Endothelial cell (in vitro differentiated cells): ENCODE results near the gene PCNX2. TPM values are rescaled to one million over a fixed set of nuclear protein-coding genes. Genes with fewer than 3 reads are reported as not detected.

ENCODE experiments used
- DNase-seq: peaks from one replicate; pipeline ENCODE4 v3.0.0; 2021; ENCODE audit warnings: low spot score
- H3K27ac Mint-ChIP-seq: one replicate; pipeline ENCODE4 v1.8.0; 2021; ENCODE audit warnings: mixed read lengths, inconsistent platforms; ENCODE audit not compliant: unreplicated experiment
- H3K27me3 Mint-ChIP-seq: one replicate; pipeline ENCODE4 v1.8.0; 2021; ENCODE audit warnings: mild to moderate bottlenecking, moderate library complexity, mixed read lengths, inconsistent platforms; ENCODE audit not compliant: unreplicated experiment
- H3K36me3 Mint-ChIP-seq: one replicate; pipeline ENCODE4 v1.8.0; 2021; ENCODE audit warnings: mild to moderate bottlenecking, low read depth, mixed read lengths, inconsistent platforms; ENCODE audit not compliant: unreplicated experiment
- H3K4me1 Mint-ChIP-seq: one replicate; pipeline ENCODE4 v1.8.0; 2021; ENCODE audit warnings: mild to moderate bottlenecking, mixed read lengths, inconsistent platforms; ENCODE audit not compliant: unreplicated experiment
- H3K4me3 Mint-ChIP-seq: one replicate; pipeline ENCODE4 v1.8.0; 2021; ENCODE audit warnings: mild to moderate bottlenecking, mixed read lengths, inconsistent platforms; ENCODE audit not compliant: unreplicated experiment
- H3K9me3 Mint-ChIP-seq: one replicate; pipeline ENCODE4 v1.8.0; 2021; ENCODE audit warnings: mixed read lengths, inconsistent platforms; ENCODE audit not compliant: unreplicated experiment
- total RNA-seq: library from RNA; stranded (reverse); fragmentation: NEBNext Ultra II Directional; extraction: Animal tissue kit (Norgen Biotek cat#: 25700); gene quantifications from one replicate; pipeline ENCODE4 v1.2.1, GENCODE V29; 2021; ENCODE audit not compliant: unreplicated experiment
- TF ChIP-seq, protein P1 (sequence below): fragments of 200-600 bp; sonication (generic); IDR thresholded peaks from one replicate; pipeline ENCODE4 v1.5.0; 2021; ENCODE audit warnings: antibody characterized with exemption; ENCODE audit not compliant: unreplicated experiment

PCNX2 gene
- total RNA-seq, 1 donor from 2014 or later = 24.0 TPM

DNA sequence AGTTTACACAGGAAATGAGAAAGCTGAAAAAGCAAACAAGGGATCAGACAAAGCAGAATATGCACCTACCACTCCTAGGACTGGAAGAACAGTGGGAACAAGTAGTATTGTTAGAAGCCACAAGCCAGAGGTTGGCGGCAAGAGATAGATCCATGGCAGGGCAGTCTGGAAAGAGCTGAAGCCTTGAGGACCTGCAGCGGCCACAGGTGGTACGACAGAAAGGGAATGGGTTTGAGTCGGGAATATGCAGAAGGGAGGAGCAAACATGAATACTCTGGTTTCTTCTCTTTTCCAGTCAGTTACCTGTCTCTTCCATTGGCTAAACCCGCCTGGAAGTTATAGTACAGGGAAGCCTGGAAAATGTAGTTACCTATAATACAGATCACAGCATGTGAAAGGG is 3.9 kb upstream of the PCNX2 start:
- Mint-ChIP-seq H3K4me3 (no peak overlapping the region), H3K4me1 (peaks cover 10% of the 10 kb centered on the region), H3K36me3 (no peaks in the 10 kb centered on the region), H3K27ac (no peak overlapping the region), H3K27me3 (peaks cover 2% of the 10 kb centered on the region), H3K9me3 (no peaks in the 10 kb centered on the region)
- DNase-seq = no peak
- TF ChIP-seq, protein P1, sequence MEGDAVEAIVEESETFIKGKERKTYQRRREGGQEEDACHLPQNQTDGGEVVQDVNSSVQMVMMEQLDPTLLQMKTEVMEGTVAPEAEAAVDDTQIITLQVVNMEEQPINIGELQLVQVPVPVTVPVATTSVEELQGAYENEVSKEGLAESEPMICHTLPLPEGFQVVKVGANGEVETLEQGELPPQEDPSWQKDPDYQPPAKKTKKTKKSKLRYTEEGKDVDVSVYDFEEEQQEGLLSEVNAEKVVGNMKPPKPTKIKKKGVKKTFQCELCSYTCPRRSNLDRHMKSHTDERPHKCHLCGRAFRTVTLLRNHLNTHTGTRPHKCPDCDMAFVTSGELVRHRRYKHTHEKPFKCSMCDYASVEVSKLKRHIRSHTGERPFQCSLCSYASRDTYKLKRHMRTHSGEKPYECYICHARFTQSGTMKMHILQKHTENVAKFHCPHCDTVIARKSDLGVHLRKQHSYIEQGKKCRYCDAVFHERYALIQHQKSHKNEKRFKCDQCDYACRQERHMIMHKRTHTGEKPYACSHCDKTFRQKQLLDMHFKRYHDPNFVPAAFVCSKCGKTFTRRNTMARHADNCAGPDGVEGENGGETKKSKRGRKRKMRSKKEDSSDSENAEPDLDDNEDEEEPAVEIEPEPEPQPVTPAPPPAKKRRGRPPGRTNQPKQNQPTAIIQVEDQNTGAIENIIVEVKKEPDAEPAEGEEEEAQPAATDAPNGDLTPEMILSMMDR = no peak

DNA sequence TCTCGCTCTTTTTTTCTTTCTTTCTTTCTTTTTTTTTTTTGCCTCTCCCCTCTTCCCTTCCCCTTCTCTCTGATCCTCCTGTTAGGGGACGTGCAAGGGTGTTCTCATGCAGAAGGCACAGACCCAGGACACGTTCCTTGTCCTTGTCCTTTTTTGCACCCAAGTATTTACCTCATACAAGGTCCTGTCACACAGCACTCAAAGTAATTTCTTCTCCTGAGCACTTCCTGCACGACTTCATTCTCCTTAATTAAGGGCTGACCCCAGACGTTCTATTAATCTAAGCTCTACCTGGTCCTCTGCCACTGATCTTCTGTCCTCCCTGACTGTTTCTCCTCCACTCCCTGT is 424 bp upstream of the PCNX2 start:
- Mint-ChIP-seq H3K36me3 (no peaks in the 10 kb centered on the region), H3K9me3 (no peaks in the 10 kb centered on the region), H3K27ac (peak overlapping the region; percentile 43), H3K4me1 (peaks cover 11% of the 10 kb centered on the region), H3K27me3 (peaks cover 2% of the 10 kb centered on the region), H3K4me3 (peak overlapping the region; percentile 92)
- DNase-seq = no peak
- TF ChIP-seq, protein P1 = no peak

DNA sequence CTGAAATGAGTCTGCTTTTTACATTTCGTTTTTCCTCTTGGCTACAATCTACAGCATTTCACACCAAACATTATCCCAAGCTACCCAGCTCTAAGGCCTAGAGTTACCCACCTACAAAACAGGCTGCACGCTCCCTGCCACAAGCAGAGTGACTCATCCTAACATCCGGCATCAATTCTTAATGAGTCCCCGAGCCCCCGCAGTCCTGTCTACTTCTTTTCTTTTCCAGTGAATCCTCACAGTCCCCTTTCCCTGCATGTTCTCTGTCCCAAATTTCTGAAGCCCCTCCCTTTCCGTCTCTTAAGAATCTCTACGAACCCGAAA is 650 bp downstream of the PCNX2 start:
- TF ChIP-seq, protein P1 = no peak
- Mint-ChIP-seq H3K4me1 (peaks cover 11% of the 10 kb centered on the region), H3K4me3 (peak overlapping the region; percentile 87), H3K27me3 (peaks cover 2% of the 10 kb centered on the region), H3K36me3 (no peaks in the 10 kb centered on the region), H3K9me3 (no peaks in the 10 kb centered on the region), H3K27ac (peak overlapping the region; percentile 25)
- DNase-seq = no peak

DNA sequence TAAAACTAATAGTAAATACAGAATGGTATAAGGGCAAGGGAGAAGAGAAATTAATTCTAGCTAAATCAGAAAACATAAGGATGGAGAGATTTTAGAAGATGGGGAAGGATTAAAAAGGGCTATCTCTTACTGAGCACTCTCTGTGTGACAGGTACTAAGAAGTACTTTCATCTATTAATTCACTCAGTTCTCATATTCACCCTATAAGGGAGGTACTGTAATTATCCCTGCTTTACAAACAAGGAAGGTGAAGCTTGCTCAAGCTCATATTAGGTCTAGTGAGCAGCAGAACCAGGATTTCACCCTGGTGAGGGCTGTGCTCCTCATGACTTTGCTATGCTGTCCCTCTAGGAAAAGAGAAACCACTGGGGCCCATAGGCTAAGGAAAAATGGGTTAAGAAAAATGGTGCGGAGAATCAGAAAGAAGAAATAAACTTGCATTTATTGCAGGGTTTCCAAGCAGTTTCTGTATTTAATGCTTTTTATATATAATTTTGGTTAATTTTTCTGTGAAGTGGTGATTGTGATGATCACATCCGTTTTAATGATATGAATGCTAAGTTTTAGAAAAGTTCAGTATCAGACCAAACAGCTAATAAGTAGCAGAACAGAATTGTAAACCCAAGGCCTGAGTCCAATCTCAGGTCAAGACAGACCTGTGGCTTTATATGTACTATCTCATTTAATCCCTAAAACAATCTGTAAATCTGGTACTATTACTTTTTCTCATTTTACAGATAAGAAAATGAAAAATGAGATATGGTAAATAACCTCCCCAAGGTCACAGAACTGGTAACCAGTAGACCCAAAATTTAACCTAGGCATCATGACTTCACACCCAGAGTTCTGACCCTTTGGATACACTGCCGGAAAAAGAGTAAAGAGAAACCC is 1.7 kb downstream of the PCNX2 start:
- Mint-ChIP-seq H3K27me3 (peaks cover 2% of the 10 kb centered on the region), H3K4me1 (peaks cover 17% of the 10 kb centered on the region), H3K27ac (no peak overlapping the region), H3K9me3 (no peaks in the 10 kb centered on the region), H3K36me3 (no peaks in the 10 kb centered on the region), H3K4me3 (no peak overlapping the region)
- DNase-seq = no peak
- TF ChIP-seq, protein P1 = no peak

DNA sequence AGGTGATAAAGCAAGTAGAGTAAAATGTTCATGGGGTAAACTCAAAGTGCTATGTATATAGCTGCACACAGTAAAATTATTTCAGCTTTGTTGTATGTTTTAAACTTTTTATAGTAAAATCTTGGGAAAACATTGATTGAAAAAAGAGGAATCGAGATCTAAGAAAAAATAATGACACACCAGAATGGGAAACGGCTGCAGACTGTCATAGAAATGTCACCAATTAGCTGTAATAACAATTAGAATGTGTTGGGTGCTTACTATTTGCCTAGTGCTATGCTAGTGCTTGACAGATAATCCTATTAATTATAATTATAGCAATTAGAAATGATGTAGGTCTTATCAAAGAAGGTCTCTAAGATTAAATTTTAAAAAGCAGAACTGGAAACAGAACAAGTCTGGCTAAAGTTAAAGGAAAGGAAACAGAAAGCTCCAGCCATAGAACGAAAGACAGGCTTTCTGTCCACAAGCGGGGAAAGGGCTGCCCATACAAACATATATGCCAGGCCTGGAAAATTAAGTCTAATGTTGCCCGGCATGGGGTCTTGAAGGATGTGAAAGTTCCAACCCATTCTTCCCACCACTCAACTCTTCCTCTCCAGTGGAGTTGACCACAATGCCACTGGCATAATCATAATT is 5.0 kb downstream of the PCNX2 start:
- Mint-ChIP-seq H3K27me3 (no peaks in the 10 kb centered on the region), H3K4me3 (no peak overlapping the region), H3K4me1 (peaks cover 17% of the 10 kb centered on the region), H3K27ac (no peak overlapping the region), H3K9me3 (no peaks in the 10 kb centered on the region), H3K36me3 (no peaks in the 10 kb centered on the region)
- no peak for DNase-seq
- TF ChIP-seq, protein P1 = no peak
